BLaER1 (cell line): ENCODE data around the gene TBXAS1.

Experiments used
- H3K27ac ChIP-seq: shearing (Covaris generic); formaldehyde crosslinking; 2 replicates; pipeline ENCODE4 v1.8.1; 2022
- H3K27me3 ChIP-seq: shearing (Covaris generic); formaldehyde crosslinking; 2 replicates; pipeline ENCODE4 v1.8.1; 2022
- H3K36me3 ChIP-seq: shearing (Covaris generic); formaldehyde crosslinking; 2 replicates; pipeline ENCODE4 v1.8.1; 2022
- H3K4me1 ChIP-seq: shearing (Covaris generic); formaldehyde crosslinking; 2 replicates; pipeline ENCODE4 v1.8.1; 2022
- H3K4me2 ChIP-seq: shearing (Covaris generic); formaldehyde crosslinking; 2 replicates; pipeline ENCODE4 v1.8.1; 2022
- H3K4me3 ChIP-seq: shearing (Covaris generic); formaldehyde crosslinking; 2 replicates; pipeline ENCODE4 v1.8.1; 2022
- H3K9ac ChIP-seq: shearing (Covaris generic); formaldehyde crosslinking; 2 replicates; pipeline ENCODE4 v1.8.1; 2022
- H3K9me3 ChIP-seq: shearing (Covaris generic); formaldehyde crosslinking; 2 replicates; pipeline ENCODE4 v1.8.1; 2022
- H4K20me1 ChIP-seq: shearing (Covaris generic); formaldehyde crosslinking; 2 replicates; pipeline ENCODE4 v1.8.1; 2022
- Cebpa-rat ChIP-seq: shearing (Covaris generic); IDR thresholded peaks from 2 replicates; pipeline ENCODE4 v1.8.1; 2022

The TBXAS1 gene

DNA sequence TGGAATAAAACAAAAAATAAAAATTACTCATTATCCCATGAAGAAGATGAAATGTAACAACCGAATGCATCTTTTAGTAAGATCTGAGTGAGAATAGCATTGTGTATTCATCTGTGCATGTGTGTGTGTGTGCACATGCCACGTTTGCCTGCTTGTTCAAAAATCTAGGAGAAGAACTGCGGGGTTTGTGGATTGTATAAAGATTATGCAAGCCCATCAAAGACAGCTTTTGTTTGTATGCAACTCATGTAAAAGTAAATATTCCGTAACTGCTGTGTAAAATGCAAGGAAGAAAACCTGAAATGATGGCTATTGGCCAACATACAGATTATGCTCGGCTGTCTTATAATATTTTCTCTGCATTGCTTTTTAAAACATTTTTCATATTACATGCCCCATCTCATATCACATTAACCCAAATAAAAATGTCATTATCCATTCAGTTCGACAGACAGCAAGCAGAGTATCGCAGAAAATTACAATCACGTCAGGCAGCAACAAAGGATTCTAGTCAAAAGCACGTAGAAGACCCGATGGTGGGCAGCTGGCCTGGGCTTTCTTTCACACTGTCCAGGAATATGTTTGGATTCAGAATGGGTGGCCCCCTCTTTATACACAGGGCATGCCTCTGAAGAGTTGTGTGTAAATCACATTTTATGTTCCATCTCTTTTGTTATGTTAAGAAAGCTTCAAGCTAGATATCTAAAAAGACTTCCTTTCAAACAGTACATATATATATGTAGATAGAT is 119.7 kb downstream of the TBXAS1 start:
- Histone ChIP-seq H3K4me1 (no peaks in the 10 kb centered on the region), H3K9ac (no peak overlapping the region), H3K27me3 (no peaks in the 10 kb centered on the region), H3K36me3 (no peaks in the 10 kb centered on the region), H4K20me1 (no peaks in the 10 kb centered on the region), H3K4me3 (no peak overlapping the region), H3K27ac (no peak overlapping the region), H3K4me2 (no peak overlapping the region), H3K9me3 (peaks cover 26% of the 10 kb centered on the region)
- TF ChIP-seq Cebpa-rat = no peak

DNA sequence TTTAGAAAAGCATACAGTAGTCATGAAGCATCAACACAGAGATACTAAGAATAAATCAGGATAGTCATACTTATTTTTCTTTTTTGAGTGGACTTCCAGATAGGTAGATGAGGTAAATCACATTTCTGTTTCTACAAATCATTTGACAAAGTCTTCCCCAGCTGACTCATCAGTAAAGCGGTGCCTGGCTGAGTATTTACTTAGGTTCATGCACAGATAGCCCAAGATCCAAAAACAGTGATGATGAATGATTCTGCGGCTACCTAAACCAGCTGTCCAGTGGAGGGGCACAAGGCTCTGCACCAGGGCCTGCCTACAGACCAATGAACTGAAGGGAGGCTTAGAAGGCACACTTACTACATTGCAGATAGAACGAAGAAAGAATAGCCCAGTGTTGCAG is 120.6 kb downstream of the TBXAS1 start:
- Histone ChIP-seq H3K4me2 (no peak overlapping the region), H3K4me3 (no peak overlapping the region), H3K9ac (no peak overlapping the region), H4K20me1 (no peaks in the 10 kb centered on the region), H3K36me3 (no peaks in the 10 kb centered on the region), H3K4me1 (no peaks in the 10 kb centered on the region), H3K27me3 (no peaks in the 10 kb centered on the region), H3K27ac (no peak overlapping the region), H3K9me3 (peaks cover 26% of the 10 kb centered on the region)
- TF ChIP-seq Cebpa-rat = no peak

DNA sequence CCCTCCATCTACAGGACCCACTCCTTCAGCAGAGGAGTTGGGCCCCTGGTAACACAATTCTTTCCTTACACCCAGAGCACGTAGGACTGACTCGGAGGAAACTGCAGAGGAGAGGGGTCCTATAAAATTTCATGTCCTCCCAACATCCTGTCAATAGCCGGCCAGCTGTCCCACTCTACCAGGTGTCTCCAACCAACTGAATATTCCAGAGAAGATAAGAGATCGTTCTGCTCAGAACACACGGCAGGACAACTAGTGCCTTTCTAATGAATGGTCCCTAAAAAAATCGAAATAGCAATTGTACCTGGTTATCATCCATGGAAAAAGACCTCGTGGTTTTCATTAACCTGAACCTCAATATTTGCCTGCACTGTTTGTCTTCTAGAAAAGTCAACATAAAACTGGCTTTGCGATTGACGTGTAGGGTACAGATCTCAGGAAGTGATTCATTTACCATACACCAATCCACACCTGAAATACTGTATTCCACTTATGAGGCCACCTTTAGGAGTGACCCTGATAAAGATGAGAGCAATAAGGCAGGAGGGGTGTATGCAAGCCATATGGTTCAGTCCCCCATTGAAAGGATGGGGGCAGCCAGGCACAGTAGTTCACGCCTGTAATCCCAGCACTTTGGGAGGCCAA is 121.9 kb downstream of the TBXAS1 start:
- H3K36me3 ChIP-seq = no peaks in the 10 kb centered on the region
- TF ChIP-seq Cebpa-rat = no peak

DNA sequence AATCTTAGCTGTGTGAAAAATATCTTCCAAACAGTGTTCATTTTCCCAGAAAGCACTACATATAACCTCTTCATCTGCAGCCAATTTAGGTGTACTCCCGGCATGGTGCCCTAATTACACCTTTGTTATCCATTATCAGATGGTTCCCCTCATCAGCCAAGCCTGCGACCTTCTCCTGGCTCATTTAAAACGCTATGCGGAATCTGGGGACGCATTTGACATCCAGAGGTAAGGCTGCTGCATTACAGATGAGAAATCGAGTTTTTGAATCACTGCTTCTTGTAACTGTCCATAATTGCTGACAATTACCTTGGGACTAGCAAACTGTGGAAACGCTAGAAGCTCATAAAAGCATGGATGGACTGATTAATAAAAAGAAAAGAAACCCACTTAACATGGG is 124.2 kb downstream of the TBXAS1 start:
- no peak overlapping the region for H3K9ac ChIP-seq

More for the DNA sequence above, 121.9 kb downstream of the TBXAS1 start:
- Histone ChIP-seq H3K4me3 (no peak overlapping the region), H3K4me1 (no peaks in the 10 kb centered on the region), H4K20me1 (no peaks in the 10 kb centered on the region), H3K27ac (no peak overlapping the region), H3K4me2 (no peak overlapping the region), H3K9me3 (peaks cover 16% of the 10 kb centered on the region), H3K27me3 (no peaks in the 10 kb centered on the region), H3K9ac (no peak overlapping the region)

GRCh38 chr7:139955109-139955820 is 126.2 kb downstream of the TBXAS1 start:
- H3K4me2 ChIP-seq = no peak overlapping the region
- H3K27me3 ChIP-seq = no peaks in the 10 kb centered on the region
- H3K4me1 ChIP-seq = no peaks in the 10 kb centered on the region
- no peak for TF ChIP-seq Cebpa-rat
- no peak overlapping the region for H3K27ac ChIP-seq
- no peaks in the 10 kb centered on the region for H3K36me3 ChIP-seq
- no peaks in the 10 kb centered on the region for H4K20me1 ChIP-seq
- H3K4me3 ChIP-seq = no peak overlapping the region
- no peaks in the 10 kb centered on the region for H3K9me3 ChIP-seq
- no peak overlapping the region for H3K9ac ChIP-seq

More for the DNA sequence above, 124.2 kb downstream of the TBXAS1 start:
- TF ChIP-seq Cebpa-rat = no peak
- Histone ChIP-seq H3K36me3 (no peaks in the 10 kb centered on the region), H3K4me3 (no peak overlapping the region), H3K4me2 (no peak overlapping the region), H3K9me3 (no peaks in the 10 kb centered on the region), H4K20me1 (no peaks in the 10 kb centered on the region), H3K27me3 (no peaks in the 10 kb centered on the region), H3K27ac (no peak overlapping the region), H3K4me1 (no peaks in the 10 kb centered on the region)

- no peaks in the 10 kb centered on the region for H3K27me3 ChIP-seq
- H4K20me1 ChIP-seq = no peaks in the 10 kb centered on the region
- H3K4me1 ChIP-seq = no peaks in the 10 kb centered on the region
- H3K9ac ChIP-seq = no peak overlapping the region
- H3K4me3 ChIP-seq = no peak overlapping the region
- H3K27ac ChIP-seq = no peak overlapping the region
- H3K36me3 ChIP-seq = no peaks in the 10 kb centered on the region
- no peaks in the 10 kb centered on the region for H3K9me3 ChIP-seq
- no peak overlapping the region for H3K4me2 ChIP-seq
- no peak for TF ChIP-seq Cebpa-rat
Measured at GRCh38 chr7:139958599-139959284, 129.7 kb downstream of the TBXAS1 start.

GRCh38 chr7:139959285-139959628 is 130.2 kb downstream of the TBXAS1 start:
- no peak overlapping the region for H3K27ac ChIP-seq

GRCh38 chr7:139959718-139960117 is 130.7 kb downstream of the TBXAS1 start:
- H3K4me3 ChIP-seq = no peak overlapping the region
- H3K27me3 ChIP-seq = no peaks in the 10 kb centered on the region
- TF ChIP-seq Cebpa-rat = no peak
- no peaks in the 10 kb centered on the region for H3K36me3 ChIP-seq
- no peak overlapping the region for H3K4me2 ChIP-seq
- no peak overlapping the region for H3K27ac ChIP-seq
- H3K4me1 ChIP-seq = no peaks in the 10 kb centered on the region
- H3K9ac ChIP-seq = no peak overlapping the region
- no peaks in the 10 kb centered on the region for H4K20me1 ChIP-seq
- H3K9me3 ChIP-seq = no peaks in the 10 kb centered on the region

More at GRCh38 chr7:139959285-139959628, 130.2 kb downstream of the TBXAS1 start:
- Histone ChIP-seq H3K9ac (no peak overlapping the region), H3K4me1 (no peaks in the 10 kb centered on the region), H3K4me3 (no peak overlapping the region), H4K20me1 (no peaks in the 10 kb centered on the region), H3K4me2 (no peak overlapping the region), H3K9me3 (no peaks in the 10 kb centered on the region), H3K27me3 (no peaks in the 10 kb centered on the region), H3K36me3 (no peaks in the 10 kb centered on the region)
- no peak for TF ChIP-seq Cebpa-rat

GRCh38 chr7:139960157-139960556 is 131.1 kb downstream of the TBXAS1 start:
- no peaks in the 10 kb centered on the region for H4K20me1 ChIP-seq
- no peak overlapping the region for H3K9ac ChIP-seq
- no peaks in the 10 kb centered on the region for H3K9me3 ChIP-seq
- H3K36me3 ChIP-seq = no peaks in the 10 kb centered on the region
- H3K4me3 ChIP-seq = no peak overlapping the region
- H3K27ac ChIP-seq = no peak overlapping the region
- no peak overlapping the region for H3K4me2 ChIP-seq
- H3K27me3 ChIP-seq = no peaks in the 10 kb centered on the region
- TF ChIP-seq Cebpa-rat = no peak
- H3K4me1 ChIP-seq = no peaks in the 10 kb centered on the region
